K562 (cell line): Measurements from ENCODE around the gene MTREX. TPM values are rescaled to one million over a fixed set of nuclear protein-coding genes. Genes with fewer than 3 reads are reported as not detected.

ENCODE experiments used
- ATAC-seq: fragments of 200-7000 bp; cut with Tn5 transposase; 3 replicates; pipeline ENCODE4 v1.9.1; 2020; ENCODE audit warnings: moderate library complexity
- BruUV-seq: library from RNA; stranded (reverse); fragments of 400-500 nt; replicated peaks from 2 replicates; lab custom pipeline; 2021; lab: Mats Ljungman, UMichigan
- CTCF ChIA-PET: fragments of 300-600 bp; formaldehyde crosslinking; extraction: SDS; loops from one replicate; lab custom pipeline; 2021; ENCODE audit warnings: low intra/inter-chr PET ratio; lab: Yijun Ruan, JAX
- POLR2A ChIA-PET: fragments of 300-600, 350-650 bp; sonication (Branson Sonifier 250); formaldehyde crosslinking; extraction: SDS; loops from one replicate; lab custom pipeline; 2021; ENCODE audit warnings: antibody characterized with exemption, inconsistent platforms; lab: Yijun Ruan, JAX
- DNase-seq, 4 experiments: peaks; one replicate each; pipeline versions ENCODE4 v3.0.0 to v3.0.0-alpha.2; 2011 to 2018; ENCODE audit warnings: low spot score in 3 of 4, mixed read lengths in 3 of 4; ENCODE audit errors: extremely low read depth in 1 of 4
- FAIRE-seq: peaks from 2 replicates; lab custom pipeline; 2011; peaks lifted over from hg19 to GRCh38; lab: Jason Lieb, UNC
- H2AFZ ChIP-seq: 2 replicates; pipeline ENCODE4 v1.6.0; 2011; ENCODE audit warnings: low read depth, low read length, control low read depth, inconsistent platforms
- H3K27ac ChIP-seq: fragments of 200-600 bp; 3 replicates; pipeline ENCODE4 v1.8.0; 2011; ENCODE audit warnings: low read depth, mild to moderate bottlenecking, control low read depth, inconsistent platforms, low read length, moderate library complexity, mixed read lengths; ENCODE audit errors: extremely low read depth
- H3K27me3 ChIP-seq, 2 experiments: fragments of 300-600 bp in 1 of 2; 2 replicates in 1 of 2; 3 replicates in 1 of 2; pipeline versions ENCODE4 v1.6.0 to v1.8.0; 2011; ENCODE audit warnings: inconsistent platforms in 2 of 2, low read length in 2 of 2, mild to moderate bottlenecking in 1 of 2, mixed read lengths in 1 of 2, moderate library complexity in 1 of 2; ENCODE audit not compliant: control insufficient read depth in 2 of 2, insufficient read depth in 2 of 2
- H3K36me3 ChIP-seq: fragments of 300-600 bp; 3 replicates; pipeline ENCODE4 v1.8.0; 2011; ENCODE audit warnings: mild to moderate bottlenecking, low read length, inconsistent platforms; ENCODE audit not compliant: control insufficient read depth, insufficient read depth
- H3K4me1 ChIP-seq, 2 experiments: fragments of 200-600 bp in 1 of 2; replicated peaks in 1 of 2; 2 replicates in 1 of 2; 3 replicates in 1 of 2; pipeline versions ENCODE4 v1.5.1 to v1.8.0; 2011; ENCODE audit warnings: inconsistent platforms in 2 of 2, low read length in 2 of 2, mild to moderate bottlenecking in 1 of 2, mixed read lengths in 1 of 2, moderate library complexity in 1 of 2; ENCODE audit not compliant: control insufficient read depth in 2 of 2, insufficient read depth in 2 of 2
- H3K4me2 ChIP-seq: 2 replicates; pipeline ENCODE4 v1.6.1; 2011; ENCODE audit warnings: low read length, control low read depth, inconsistent platforms, mixed read lengths; ENCODE audit not compliant: insufficient read depth
- H3K4me3 ChIP-seq: fragments of 200-600 bp; sonication (generic), shearing (Covaris generic); 2 replicates; pipeline ENCODE4 v1.5.1; 2016; ENCODE audit warnings: control low read depth, inconsistent platforms
- H3K79me2 ChIP-seq: fragments of 200-600 bp; 3 replicates; pipeline ENCODE4 v1.8.0; 2011; ENCODE audit warnings: low read length, inconsistent platforms; ENCODE audit not compliant: control insufficient read depth, insufficient read depth
- H3K9ac ChIP-seq, 2 experiments: 2 replicates each; pipeline versions ENCODE4 v1.6.0 to v1.6.1; 2011; ENCODE audit warnings: low read depth in 2 of 2, low read length in 2 of 2, control low read depth in 1 of 2, inconsistent platforms in 1 of 2, mild to moderate bottlenecking in 1 of 2, mixed read lengths in 1 of 2; ENCODE audit not compliant: insufficient read depth in 1 of 2
- H3K9me1 ChIP-seq: one replicate; pipeline ENCODE4 v1.6.0; 2011; ENCODE audit warnings: inconsistent platforms, mild to moderate bottlenecking, low read length, moderate library complexity; ENCODE audit not compliant: control insufficient read depth, insufficient read depth
- H3K9me3 ChIP-seq: replicated peaks from 2 replicates; pipeline ENCODE4 v1.5.1; 2011; ENCODE audit warnings: low read depth, low read length, inconsistent platforms; ENCODE audit not compliant: control insufficient read depth, insufficient read depth
- H4K20me1 ChIP-seq: replicated peaks from 2 replicates; pipeline ENCODE4 v1.6.1; 2011; ENCODE audit warnings: low read length, inconsistent platforms, mixed read lengths; ENCODE audit not compliant: control insufficient read depth, insufficient read depth
- ARID4B ChIP-seq: sonication (generic); formaldehyde crosslinking; IDR thresholded peaks from 2 replicates; pipeline ENCODE4 v1.8.0; 2022; ENCODE audit warnings: mild to moderate bottlenecking, missing genetic modification reagents
- BDP1 ChIP-seq: IDR thresholded peaks from 3 replicates; pipeline ENCODE4 v1.6.1; 2011; ENCODE audit not compliant: insufficient read length, insufficient read depth
- CEBPG ChIP-seq, 3 experiments: fragments of 200-800 bp in 1 of 3; sonication (Bioruptor generic) in 1 of 3; sonication (generic) in 1 of 3; formaldehyde crosslinking in 1 of 3; IDR thresholded peaks in 2 of 3; conservative IDR thresholded peaks in 1 of 3; 2 replicates each; pipeline versions ENCODE4 v1.6.1 to v1.8.0; 2016 to 2022; ENCODE audit warnings: missing compliant biosample characterization in 2 of 3, missing genetic modification characterization in 2 of 3, mild to moderate bottlenecking in 1 of 3, missing genetic modification reagents in 1 of 3
- COPS2 ChIP-seq: fragments of 450-650 bp; conservative IDR thresholded peaks from 2 replicates; pipeline ENCODE4 v1.6.1; 2016; ENCODE audit warnings: mild to moderate bottlenecking, moderate library complexity
- ELF1 ChIP-seq: fragments of 200-800 bp; sonication (Bioruptor generic); IDR thresholded peaks from 2 replicates; pipeline ENCODE4 v1.6.1; 2016; ENCODE audit warnings: missing genetic modification characterization, missing compliant biosample characterization
- GABPB1 ChIP-seq: sonication (generic); formaldehyde crosslinking; IDR thresholded peaks from 2 replicates; pipeline ENCODE4 v1.8.0; 2022; ENCODE audit warnings: mild to moderate bottlenecking, missing genetic modification reagents
- HIVEP1 ChIP-seq: fragments of 250-450 bp; sonication (Bioruptor Pico); IDR thresholded peaks from 2 replicates; pipeline ENCODE4 v1.4.0; 2020; ENCODE audit warnings: mild to moderate bottlenecking
- HMG20A ChIP-seq: fragments of 450-650 bp; formaldehyde crosslinking; conservative IDR thresholded peaks from 2 replicates; pipeline ENCODE4 v1.4.0; 2020; ENCODE audit warnings: mild to moderate bottlenecking, mixed read lengths
- ID3 ChIP-seq, 2 experiments: fragments of 250-450 bp in 1 of 2; fragments of 450-650 bp in 1 of 2; sonication (Bioruptor Pico) in 1 of 2; IDR thresholded peaks; 2 replicates each; pipeline versions ENCODE4 v1.6.1 to v1.8.0; 2016 to 2021; ENCODE audit warnings: mild to moderate bottlenecking in 2 of 2, moderate library complexity in 2 of 2, missing compliant biosample characterization in 1 of 2, missing genetic modification characterization in 1 of 2
- MTA3 ChIP-seq: fragments of 450-650 bp; formaldehyde crosslinking; IDR thresholded peaks from 2 replicates; pipeline ENCODE4 v1.6.1; 2017; ENCODE audit warnings: mild to moderate bottlenecking, borderline replicate concordance
- PHF8 ChIP-seq: fragments of 200-600 bp; sonication (generic); IDR thresholded peaks from 2 replicates; pipeline ENCODE4 v1.6.1; 2012; ENCODE audit warnings: mixed run types, mild to moderate bottlenecking, inconsistent platforms, low read length, moderate library complexity, borderline replicate concordance
- PHTF2 ChIP-seq: fragments of 250-450 bp; sonication (Bioruptor Pico); IDR thresholded peaks from 2 replicates; pipeline ENCODE4 v1.5.0; 2021; ENCODE audit warnings: mild to moderate bottlenecking
- PRMT5 ChIP-seq: sonication (generic); formaldehyde crosslinking; IDR thresholded peaks from 2 replicates; pipeline ENCODE4 v1.5.0; 2020; ENCODE audit warnings: missing genetic modification reagents
- SMARCA4 ChIP-seq: fragments of 450-650 bp; IDR thresholded peaks from 2 replicates; pipeline ENCODE4 v1.6.1; 2016
- SP1 ChIP-seq: sonication (generic); formaldehyde crosslinking; IDR thresholded peaks from 2 replicates; pipeline ENCODE4 v1.8.1; 2022; ENCODE audit warnings: mild to moderate bottlenecking, missing genetic modification reagents
- TRIM24 ChIP-seq, 2 experiments: fragments of 450-650 bp; IDR thresholded peaks; 2 replicates each; pipeline ENCODE4 v1.6.1; 2016
- ZBTB2 ChIP-seq: fragments of 450-650 bp; IDR thresholded peaks from 2 replicates; pipeline ENCODE4 v1.6.1; 2016; ENCODE audit warnings: antibody characterized with exemption
- ZNF77 ChIP-seq: fragments of 250-450 bp; sonication (Bioruptor Pico); IDR thresholded peaks from 2 replicates; pipeline ENCODE4 v1.5.0; 2020
- WGBS: fragments of 100-300 bp; shearing (Covaris generic); methylation state at CpG from one replicate; pipeline ENCODE4 v1.1.6; 2016; ENCODE audit warnings: low coverage, mixed read lengths; ENCODE audit not compliant: insufficient coverage; ENCODE audit errors: missing lambda C conversion rate; 5-methylcytosine and 5-hydroxymethylcytosine counted together
- in situ Hi-C: fragments of 300-500 bp; cut with MboI; formaldehyde crosslinking; loops from 4 replicates; pipeline ENCODE4 v1.15.0; 2018; ENCODE audit warnings: inconsistent platforms, mixed read lengths
- intact Hi-C: fragments of 100-400 bp; cut with micrococcal nuclease; formaldehyde crosslinking; loops from 2 replicates; pipeline ENCODE4 v1.14.2; 2022
- polyA plus RNA-seq, 8 experiments: library from polyadenylated mRNA; depleted of rRNA in 4 of 8; stranded (reverse) in 5 of 8; unstranded in 3 of 8; fragments of >200 nt; fragmentation: Nextera tagmentation in 2 of 8; fragmentation: Illumina TruSeq in 1 of 8; extraction: Ambion mirVana in 2 of 8; extraction: Trizol in 1 of 8; gene quantifications; 2 replicates each; pipeline versions ENCODE4 v1.2.1 to v1.2.3, GENCODE V29; 2011 to 2014; ENCODE audit warnings: inconsistent platforms in 1 of 8, missing spikeins in 1 of 8
- total RNA-seq, 7 experiments: library from RNA; depleted of rRNA in 6 of 7; stranded (reverse); fragments of >200 nt in 6 of 7; fragmentation: Illumina TruSeq in 2 of 7; extraction: Trizol in 2 of 7; gene quantifications; 2 replicates each; pipeline versions ENCODE4 v1.2.1 to v1.2.3, GENCODE V29; 2011 to 2021; ENCODE audit warnings: low replicate concordance in 1 of 7

Gene MTREX
- total and polyA plus RNA-seq, 9 of the 15 experiments (the other 6 are each of a cell fraction or from before 2014, with no cell fraction given): 52.9 to 193 (median 150) TPM

GRCh38 chr5:55440188-55440646 is 132.4 kb downstream of the MTREX start:
- 14% methylated on average over 6 of the region's 6 CpGs for WGBS
- intact Hi-C loops: no loop called here
- ATAC-seq: peak; percentile 85
- in situ Hi-C loops: no loop called here
- CTCF ChIA-PET: no interaction called here
- BruUV-seq: no TSS peak
- H2AFZ ChIP-seq: peak overlapping the region; percentile 87
- H3K4me3 ChIP-seq: no peak overlapping the region
- H3K4me2 ChIP-seq: no peak overlapping the region; the same call in 1 of the 2 replicates
- H3K27me3 ChIP-seq: peaks cover 0 to 5% of the 10 kb centered on the region in 2 experiments; a peak in 1 of 5 replicates
- H3K4me1 ChIP-seq: peaks cover 0 to 5% of the 10 kb centered on the region in 2 experiments; a peak in 2 of 5 replicates
- H4K20me1 ChIP-seq: no peaks in the 10 kb centered on the region
- H3K9me3 ChIP-seq: no peaks in the 10 kb centered on the region
- POLR2A ChIA-PET: interaction anchor here (0.6 to 1.0 kb wide), 2 partner anchors 12 to 88 kb away, joined by 3 read pairs; no protein-coding TSS in a partner anchor
- no peaks in the 10 kb centered on the region for H3K79me2 ChIP-seq
- no peak overlapping the region for H3K9ac ChIP-seq
- FAIRE-seq: no peak
- H3K36me3 ChIP-seq: no peaks in the 10 kb centered on the region
- no peaks in the 10 kb centered on the region for H3K9me1 ChIP-seq
- DNase-seq: peak in 2 of 4 experiments; percentile 36 to 42
- no peak overlapping the region; the same call in 2 of the 3 replicates for H3K27ac ChIP-seq
- TF ChIP-seq PHF8 (no peak), GABPB1 (CRISPR knock-in tag) (no peak), ID3 (CRISPR knock-in tag; IDR thresholded peaks at IDR 0.05) (no peak), ID3 (tag; IDR thresholded peaks at IDR 0.05) (no peak), ARID4B (no peak), ZBTB2 (no peak), HMG20A (CRISPR knock-in tag) (no peak), HIVEP1 (CRISPR knock-in tag) (no peak), MTA3 (no peak), ZNF77 (no peak), SMARCA4 (0 out of 2 replicates have a peak, but pooled peaks have one; percentile 36), CEBPG (CRISPR knock-in tag; IDR thresholded peaks at IDR 0.05) (no peak), CEBPG (tag; conservative IDR thresholded peaks at IDR 0.05 in 1 of 2, IDR thresholded peaks at IDR 0.05 in 1 of 2) (no peak), COPS2 (no peak), TRIM24 (IDR thresholded peaks at IDR 0.05) (no peak), ELF1 (tag) (no peak), BDP1 (no peak), PRMT5 (CRISPR knock-in tag) (no peak), PHTF2 (CRISPR knock-in tag) (no peak), SP1 (CRISPR knock-in tag) (no peak)
